Measurements from ENCODE around the gene KMT2E.
"Not testable (repeated sequence)": the region's sequence is repeated elsewhere in the genome, so short reads cannot be mapped to it uniquely, and the experiment has no call there.

Gene KMT2E

GRCh38 chr7:105011141-105011830 is 2.7 kb upstream of the KMT2E start:
- DNase-seq = no peak

DNA sequence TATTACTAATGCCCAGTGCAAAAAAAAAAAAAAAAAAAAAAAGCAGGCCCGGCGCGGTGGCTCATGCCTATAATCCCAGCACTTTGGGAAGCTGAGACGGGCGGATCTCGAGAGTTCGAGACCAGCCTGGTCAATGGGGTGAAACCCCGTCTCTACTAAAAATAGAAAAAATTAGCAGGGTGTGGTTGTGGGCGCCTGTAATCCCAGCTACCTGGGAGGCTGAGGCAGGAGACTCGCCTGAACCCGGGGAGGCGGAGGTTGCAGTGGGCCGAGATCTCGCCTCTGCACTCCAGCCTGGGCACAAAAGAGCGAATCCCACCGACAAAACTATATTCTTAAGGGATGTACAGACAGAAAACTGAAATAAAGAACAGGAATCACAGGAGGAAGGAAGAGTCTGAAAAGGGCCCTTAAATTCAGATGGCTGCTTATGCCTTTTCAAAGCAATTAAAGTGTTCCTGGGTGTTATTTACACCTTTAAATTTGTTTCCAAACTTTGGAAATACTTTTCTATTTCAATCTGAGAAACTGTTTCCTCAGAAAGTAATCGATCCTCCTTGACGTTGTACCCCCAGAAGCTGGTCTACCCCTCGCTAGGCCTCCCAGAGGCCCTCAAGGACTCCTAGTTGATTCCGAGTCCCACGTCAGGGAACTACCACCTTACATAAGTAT is 2.0 kb upstream of the KMT2E start:
- peak; percentile 17 for DNase-seq

- DNase-seq = peak; percentile 99
These were observed 1.3 kb upstream of the KMT2E start for GRCh38 chr7:105012503-105013220.

DNA sequence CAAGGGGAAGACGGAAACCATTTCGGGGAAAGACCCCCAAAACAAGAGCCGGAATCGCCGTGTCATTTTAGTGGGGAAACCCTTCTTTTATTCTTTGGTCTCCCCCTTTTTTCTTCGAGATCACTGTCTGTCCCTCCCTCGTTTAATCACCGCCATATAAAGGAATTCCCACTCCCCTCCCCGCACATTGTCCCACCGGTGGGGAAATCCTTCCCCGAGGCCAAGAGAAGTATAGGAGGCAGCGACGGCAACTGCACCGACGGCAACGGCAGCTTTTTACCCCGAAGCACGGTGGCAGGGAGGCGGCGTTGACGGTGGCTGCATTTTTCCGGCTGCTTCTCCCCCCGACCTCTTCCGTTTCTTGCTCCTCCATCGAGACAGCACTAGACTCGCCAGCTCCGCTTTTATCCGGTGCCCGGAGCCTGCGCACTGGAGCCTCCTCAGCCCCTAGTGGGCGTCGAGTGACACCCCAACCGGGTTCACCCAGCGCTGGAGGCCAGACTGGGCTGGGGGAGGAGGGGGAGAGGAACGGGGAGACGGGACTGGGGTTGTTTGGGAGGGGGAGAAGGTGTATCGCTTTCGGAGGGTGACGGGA is 687 bp upstream of the KMT2E start:
- DNase-seq = peak; percentile 96

DNA sequence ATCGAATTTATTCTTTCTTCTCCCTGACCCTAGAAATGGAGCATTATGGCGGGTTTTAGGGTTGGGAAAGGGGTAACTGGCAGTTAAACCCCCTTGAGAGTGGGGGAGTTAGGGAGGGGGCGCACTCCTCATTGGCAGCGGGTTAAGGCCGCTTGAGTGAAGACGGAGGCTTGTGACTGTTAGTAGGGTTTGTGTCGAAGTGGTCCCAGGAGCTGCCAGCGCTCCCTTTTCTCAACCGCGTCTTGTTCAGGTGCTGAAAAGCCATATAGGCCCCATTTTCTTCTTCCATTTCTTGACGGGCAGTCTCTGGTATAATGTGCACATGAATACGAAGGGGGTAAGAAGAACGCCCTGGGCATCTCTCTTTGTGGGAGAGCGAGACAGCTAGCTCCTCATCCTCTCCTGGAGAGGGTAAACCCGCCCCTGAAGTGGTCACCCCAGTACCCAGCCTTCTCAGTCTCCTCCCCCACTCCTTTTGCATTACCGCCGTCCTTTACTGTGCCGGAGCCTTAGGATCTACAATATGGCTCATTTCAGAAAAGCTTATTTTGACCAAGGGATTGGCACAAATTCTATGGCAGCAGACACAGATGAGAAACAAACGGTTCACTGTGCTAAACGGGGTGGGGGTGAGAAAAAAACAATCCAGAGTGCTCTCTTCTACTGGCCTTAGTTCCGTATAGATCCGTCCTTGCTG is 836 bp downstream of the KMT2E start:
- DNase-seq = peak; percentile 45

- peak; percentile 32 for DNase-seq
These were observed 1.5 kb downstream of the KMT2E start for GRCh38 chr7:105015390-105015965.

DNA sequence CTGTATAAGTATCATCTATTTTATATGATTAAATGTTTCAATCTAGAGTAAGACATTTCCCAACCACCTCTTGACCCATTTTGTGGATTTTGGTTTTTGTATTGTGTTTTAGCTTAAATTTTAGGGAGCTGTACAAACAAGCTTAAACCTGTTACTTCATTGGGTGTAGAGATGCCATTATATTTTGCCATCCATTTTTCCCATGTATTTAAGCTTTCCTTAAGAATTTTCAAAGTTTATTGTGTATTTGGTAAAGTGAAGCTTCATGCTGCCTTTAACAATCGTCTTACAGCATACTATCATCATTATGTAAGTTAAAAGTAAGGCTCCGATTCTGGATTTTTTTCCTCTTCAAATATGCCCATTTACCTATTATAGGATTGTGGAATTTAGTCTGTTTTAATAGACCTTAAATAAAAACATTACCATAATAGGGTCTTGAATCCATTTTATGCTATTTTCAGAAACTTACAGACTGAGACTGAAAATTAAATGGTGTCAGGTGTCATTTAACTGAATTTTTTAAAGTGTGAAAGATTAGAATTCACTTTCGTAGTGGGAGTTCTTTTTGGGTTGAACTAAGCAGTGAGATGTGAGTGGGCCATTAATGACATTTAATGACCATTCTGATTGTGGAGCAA is 2.2 kb downstream of the KMT2E start:
- no peak for DNase-seq

- peak; percentile 56 for DNase-seq
These were observed 3.0 kb downstream of the KMT2E start for GRCh38 chr7:105016709-105017656.

DNA sequence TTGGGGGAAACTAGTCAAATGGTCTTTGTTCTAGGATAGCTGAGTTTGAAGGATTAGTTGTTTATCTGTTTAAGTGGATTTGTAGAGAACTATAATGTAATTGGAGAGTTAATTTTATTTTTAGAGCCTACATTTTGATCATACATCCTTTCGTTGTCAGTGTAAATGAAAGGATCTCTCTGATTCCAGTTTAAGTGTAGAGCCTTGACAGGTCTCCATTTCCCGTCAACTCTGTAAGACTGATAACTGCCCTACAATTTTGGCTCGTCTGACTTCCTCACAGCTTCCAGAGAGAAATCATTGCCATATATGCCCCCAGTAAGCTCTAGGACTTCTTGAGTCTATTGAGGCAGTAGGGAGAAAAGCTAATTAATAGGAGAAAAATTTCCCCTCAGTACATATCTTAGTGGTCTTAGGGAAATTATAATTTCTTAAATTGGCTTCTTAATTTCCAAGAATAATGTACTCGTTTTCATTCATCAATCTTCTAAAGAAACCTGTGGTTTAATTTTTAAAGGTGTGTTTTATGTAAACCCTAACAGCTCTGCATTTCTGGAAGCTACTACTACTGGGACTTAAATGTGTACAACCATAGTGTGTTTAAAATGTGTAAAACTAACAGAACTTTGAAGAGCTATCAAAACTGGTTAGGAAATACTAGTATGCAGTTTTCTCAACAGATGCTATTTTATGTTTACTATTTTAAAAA is 3.8 kb downstream of the KMT2E start:
- DNase-seq = no peak

DNA sequence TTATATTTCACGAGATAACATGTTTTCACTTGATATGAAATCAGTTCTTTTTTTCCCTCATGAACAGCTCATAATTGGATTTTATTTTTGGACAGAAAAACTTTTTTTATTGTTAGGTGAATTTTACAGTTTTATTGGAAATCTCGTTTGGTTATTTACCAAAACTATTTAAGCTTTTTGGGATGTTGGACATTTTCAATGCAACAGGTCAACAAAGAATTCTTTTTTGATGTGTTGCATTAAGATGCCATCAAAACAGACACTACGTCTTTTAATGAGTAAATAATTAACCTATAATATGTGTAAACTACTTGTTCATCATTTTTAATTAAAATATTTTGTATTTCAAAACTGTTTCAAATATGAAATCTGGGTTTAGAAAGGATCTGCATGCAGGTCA is 5.3 kb downstream of the KMT2E start:
- no peak for DNase-seq

DNA sequence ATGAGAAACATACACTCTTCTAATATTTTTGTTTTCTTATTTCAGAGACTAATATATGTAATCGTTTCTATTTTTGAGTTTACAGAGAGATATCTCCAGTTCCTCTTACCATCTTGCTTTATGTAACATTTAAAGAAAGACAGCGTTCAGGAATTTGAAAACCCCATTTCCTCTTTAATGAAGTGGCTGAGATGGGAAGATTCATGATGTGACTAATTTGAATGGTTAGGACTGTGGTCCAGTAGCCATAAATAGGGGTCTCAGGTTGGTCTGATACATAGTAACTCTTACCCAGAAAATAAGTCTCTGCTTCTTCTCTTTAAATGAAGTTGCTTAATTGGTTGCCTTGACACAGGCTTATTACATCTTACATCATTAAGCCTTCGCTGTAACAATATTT is 6.9 kb downstream of the KMT2E start:
- no peak for DNase-seq

DNA sequence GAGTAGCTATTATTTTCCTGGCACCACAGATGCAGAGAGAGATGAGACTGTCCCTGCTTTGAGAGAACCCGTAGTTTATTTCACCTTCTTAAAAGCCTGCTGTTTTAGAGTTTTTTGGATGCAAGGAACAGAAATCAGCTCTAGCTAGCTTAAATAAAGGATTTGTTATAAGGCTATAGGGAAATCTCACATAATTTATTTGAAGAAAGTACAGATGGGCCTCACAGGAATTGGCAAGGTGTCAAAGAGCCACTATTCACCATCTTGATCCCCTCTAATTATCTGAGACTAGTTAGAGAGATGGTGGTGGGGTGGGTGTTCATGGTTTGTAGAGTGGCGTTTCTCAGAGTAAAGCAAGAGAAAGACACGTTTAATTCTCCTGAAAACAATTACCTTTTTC is 7.3 kb downstream of the KMT2E start:
- DNase-seq = no peak

GRCh38 chr7:105021967-105022366 is 8.0 kb downstream of the KMT2E start:
- DNase-seq = no peak

DNA sequence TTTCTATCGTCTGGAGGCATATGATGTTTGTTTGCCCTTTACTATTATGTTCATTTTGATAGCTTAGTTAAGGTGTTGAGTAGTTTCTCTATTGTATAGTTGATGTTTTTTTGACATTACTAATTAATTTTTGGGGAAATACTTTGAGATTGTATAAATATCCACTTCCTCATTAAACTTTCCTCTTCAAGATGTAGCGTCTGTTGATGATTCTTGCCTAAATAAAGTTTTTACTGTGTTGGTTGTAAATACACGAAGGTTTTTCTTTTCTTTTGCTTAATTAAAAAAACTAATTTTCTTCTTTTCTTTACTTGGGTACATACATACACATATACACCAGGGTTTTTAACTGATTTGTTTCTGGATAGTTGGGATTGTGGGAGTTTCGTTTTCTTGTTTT is 8.5 kb downstream of the KMT2E start:
- DNase-seq = no peak

DNA sequence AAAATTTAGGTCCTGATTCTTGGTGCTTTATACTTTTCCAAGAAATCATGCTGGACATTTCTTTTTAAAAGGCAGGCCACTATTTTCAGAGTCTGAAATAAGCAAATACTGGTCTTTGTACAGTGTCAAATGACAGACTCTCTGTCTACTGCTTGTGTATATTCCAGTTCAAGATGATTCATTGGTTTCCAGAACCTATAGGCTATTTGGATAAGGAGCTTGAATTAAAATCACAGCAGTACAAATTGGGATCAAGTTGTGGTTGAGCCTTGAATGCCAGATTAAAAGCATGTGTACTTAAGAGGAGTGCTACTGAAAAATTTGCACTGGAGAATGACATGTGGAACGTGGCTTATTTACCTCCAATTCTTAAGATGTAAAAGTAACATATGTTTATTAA is 10.7 kb downstream of the KMT2E start:
- DNase-seq = peak; percentile 78

- DNase-seq = no peak
These were observed 12.7 kb downstream of the KMT2E start for GRCh38 chr7:105026750-105027149.

- DNase-seq = no peak
These were observed 13.3 kb downstream of the KMT2E start for GRCh38 chr7:105027176-105027853.

- DNase-seq = no peak
These were observed 14.0 kb downstream of the KMT2E start for GRCh38 chr7:105028004-105028403.

DNA sequence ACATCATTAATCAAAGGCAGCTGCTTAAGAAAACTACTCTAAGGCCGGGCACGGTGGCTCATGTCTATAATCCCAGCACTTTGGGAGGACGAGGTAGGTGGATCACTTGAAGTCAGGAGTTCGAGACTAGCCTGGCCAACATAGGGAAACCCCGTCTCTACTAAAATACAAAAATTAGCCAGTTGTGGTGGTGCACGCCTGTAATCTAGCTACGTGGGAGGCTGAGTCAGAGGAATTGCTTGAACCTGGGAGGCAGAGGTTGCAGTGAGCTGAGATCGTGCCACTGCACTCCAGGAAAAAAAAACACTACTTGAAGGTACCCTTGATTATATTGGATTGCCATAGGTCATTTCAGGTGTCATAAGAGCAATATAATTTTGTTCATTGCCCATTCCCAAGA is 14.9 kb downstream of the KMT2E start:
- DNase-seq = not testable (repeated sequence)

DNA sequence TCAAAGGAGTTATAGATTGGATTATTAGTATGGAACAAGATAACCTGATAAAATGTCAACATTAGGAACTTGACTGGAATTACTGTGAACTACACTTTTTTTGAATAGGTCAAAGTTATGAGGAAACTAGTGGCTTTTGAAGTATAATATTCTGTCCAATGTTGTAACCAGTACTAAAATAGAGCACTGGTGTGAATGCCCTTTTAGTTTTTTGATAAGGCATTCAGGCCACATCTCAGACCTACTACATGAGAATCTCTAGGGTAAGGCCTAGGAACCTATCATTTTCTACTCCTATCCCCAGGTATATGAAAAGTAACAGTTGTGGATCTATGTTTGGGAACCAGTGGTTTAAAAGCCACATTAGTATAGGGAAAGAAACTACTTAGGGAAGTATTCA is 16.4 kb downstream of the KMT2E start:
- DNase-seq = no peak

All from fibroblast of skin of right quadriceps (primary cell).